Measurements from ENCODE around the gene PTPRT. TPM values are rescaled to one million over a fixed set of nuclear protein-coding genes. Genes with fewer than 3 reads are reported as not detected.

PTPRT gene
- total and polyA plus RNA-seq, 7 donors: under 0.01 to 0.09 (median 0.03) TPM; not detected in 1

DNA sequence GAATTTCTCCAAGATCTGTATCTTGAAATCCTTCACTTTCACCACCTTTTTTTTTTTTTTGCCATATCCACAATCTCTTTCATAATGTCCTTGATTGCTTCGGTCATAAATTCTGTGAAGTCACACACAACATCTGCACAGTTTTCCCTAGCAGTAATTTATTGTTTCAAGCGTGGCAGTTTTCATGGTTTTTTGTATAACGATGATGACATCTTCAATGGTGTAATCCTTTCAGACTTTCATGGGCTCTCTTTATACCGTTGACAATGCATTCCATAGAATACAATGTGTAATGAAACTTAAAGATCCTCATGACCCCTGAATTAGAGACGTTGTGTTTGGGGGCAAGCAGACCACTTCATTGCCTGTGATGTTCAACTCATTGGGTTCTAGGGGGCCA, 693.1 kb downstream of the PTPRT start:
- Histone ChIP-seq H3K9me3 (no peaks in the 10 kb centered on the region), H3K4me3 (no peak overlapping the region), H3K27ac (no peak overlapping the region), H3K27me3 (ENCODE audit: insufficient read depth in 3 of 3, low read length in 2 of 3) (no peaks in the 10 kb centered on the region), H3K4me1 (no peaks in the 10 kb centered on the region), H3K36me3 (ENCODE audit: insufficient read depth in 1 of 2, low read depth in 1 of 2) (no peaks in the 10 kb centered on the region)
- 19 to 33% (median 25%) methylated on average over 5 of the region's 5 CpGs for WGBS, 3 donors
- ATAC-seq: no peak
- TF ChIP-seq, protein P1, sequence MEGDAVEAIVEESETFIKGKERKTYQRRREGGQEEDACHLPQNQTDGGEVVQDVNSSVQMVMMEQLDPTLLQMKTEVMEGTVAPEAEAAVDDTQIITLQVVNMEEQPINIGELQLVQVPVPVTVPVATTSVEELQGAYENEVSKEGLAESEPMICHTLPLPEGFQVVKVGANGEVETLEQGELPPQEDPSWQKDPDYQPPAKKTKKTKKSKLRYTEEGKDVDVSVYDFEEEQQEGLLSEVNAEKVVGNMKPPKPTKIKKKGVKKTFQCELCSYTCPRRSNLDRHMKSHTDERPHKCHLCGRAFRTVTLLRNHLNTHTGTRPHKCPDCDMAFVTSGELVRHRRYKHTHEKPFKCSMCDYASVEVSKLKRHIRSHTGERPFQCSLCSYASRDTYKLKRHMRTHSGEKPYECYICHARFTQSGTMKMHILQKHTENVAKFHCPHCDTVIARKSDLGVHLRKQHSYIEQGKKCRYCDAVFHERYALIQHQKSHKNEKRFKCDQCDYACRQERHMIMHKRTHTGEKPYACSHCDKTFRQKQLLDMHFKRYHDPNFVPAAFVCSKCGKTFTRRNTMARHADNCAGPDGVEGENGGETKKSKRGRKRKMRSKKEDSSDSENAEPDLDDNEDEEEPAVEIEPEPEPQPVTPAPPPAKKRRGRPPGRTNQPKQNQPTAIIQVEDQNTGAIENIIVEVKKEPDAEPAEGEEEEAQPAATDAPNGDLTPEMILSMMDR (IDR thresholded peaks at IDR 0.05): no peak
- intact Hi-C loops (cut with DNase I): no loop called here
- DNase-seq: no peak

DNA sequence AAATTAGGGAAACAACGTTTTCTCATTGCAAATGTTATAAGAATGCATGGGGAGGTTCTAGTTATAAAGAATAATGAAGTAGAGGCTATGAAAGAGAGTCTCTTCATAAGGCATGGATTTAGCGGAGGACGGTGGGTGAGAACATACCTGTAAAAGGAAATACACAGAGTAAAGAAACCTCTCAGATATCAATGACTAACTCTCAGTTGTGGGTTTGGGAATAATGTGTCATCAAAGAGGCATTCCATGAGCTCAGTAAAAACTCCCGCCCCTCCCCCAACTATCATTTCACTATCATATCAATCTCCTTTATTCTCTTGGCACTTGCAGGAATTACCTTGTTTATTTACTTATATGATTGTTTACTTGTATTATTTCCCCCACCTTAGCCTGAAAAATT, 695.4 kb downstream of the PTPRT start:
- intact Hi-C loops (cut with DNase I): no loop called here
- 87 to 89% (median 88%) methylated on average over 4 of the region's 4 CpGs for WGBS, 3 donors
- Histone ChIP-seq H3K9me3 (no peaks in the 10 kb centered on the region), H3K27me3 (ENCODE audit: insufficient read depth in 3 of 3, low read length in 2 of 3) (no peaks in the 10 kb centered on the region), H3K4me3 (no peak overlapping the region), H3K27ac (no peak overlapping the region), H3K4me1 (no peaks in the 10 kb centered on the region), H3K36me3 (ENCODE audit: insufficient read depth in 1 of 2, low read depth in 1 of 2) (no peaks in the 10 kb centered on the region)
- no peak for DNase-seq
- ATAC-seq: no peak
- TF ChIP-seq, protein P1 (IDR thresholded peaks at IDR 0.05): no peak

DNA sequence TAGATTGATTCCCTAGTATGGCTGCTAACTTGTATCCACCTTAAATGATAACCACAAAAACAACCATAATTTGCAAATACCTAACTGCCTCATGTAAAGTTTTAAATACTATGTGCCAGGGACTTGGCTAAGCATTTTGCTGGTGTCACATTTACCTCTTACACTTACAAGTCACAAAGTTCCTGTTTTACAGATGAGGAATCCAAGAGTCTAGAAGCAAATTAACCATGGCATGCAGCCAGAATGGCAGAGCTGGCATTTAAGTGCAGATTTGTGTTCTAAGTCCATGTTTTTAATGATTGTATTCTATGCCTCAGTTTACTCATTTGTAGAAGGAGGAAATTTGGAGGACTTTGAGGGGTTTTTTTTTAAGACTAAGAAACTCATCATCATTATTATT, 696.7 kb downstream of the PTPRT start:
- intact Hi-C loops (cut with DNase I): no loop called here
- Histone ChIP-seq H3K27me3 (ENCODE audit: insufficient read depth in 3 of 3, low read length in 2 of 3) (no peaks in the 10 kb centered on the region), H3K9me3 (no peaks in the 10 kb centered on the region), H3K36me3 (ENCODE audit: insufficient read depth in 1 of 2, low read depth in 1 of 2) (no peaks in the 10 kb centered on the region), H3K4me3 (no peak overlapping the region), H3K4me1 (no peaks in the 10 kb centered on the region), H3K27ac (no peak overlapping the region)
- TF ChIP-seq, protein P1 (IDR thresholded peaks at IDR 0.05): no peak
- DNase-seq (no peak), ATAC-seq (no peak)

DNA sequence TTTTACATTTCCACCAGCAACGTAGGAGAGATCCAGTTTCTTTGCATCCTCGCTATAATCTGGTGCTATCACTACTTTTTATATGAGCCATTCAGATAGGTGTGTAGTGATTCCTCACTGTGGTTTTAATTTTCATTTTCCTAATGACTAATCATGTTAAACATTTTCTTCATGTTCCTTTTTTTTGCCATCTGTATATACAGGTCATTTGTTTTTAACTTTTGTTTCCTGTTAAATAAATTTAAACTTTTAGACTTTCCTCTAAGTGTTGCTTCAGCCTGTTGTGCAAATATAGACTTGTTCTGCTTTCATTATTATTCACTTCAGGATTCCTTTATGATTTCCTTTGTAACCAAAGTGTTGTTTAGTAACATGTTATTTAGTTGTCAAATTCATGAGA, 697.4 kb downstream of the PTPRT start:
- intact Hi-C loops (cut with DNase I): no loop called here
- Histone ChIP-seq H3K4me1 (no peaks in the 10 kb centered on the region), H3K27ac (no peak overlapping the region), H3K4me3 (no peak overlapping the region), H3K36me3 (ENCODE audit: insufficient read depth in 1 of 2, low read depth in 1 of 2) (no peaks in the 10 kb centered on the region), H3K27me3 (ENCODE audit: insufficient read depth in 3 of 3, low read length in 2 of 3) (no peaks in the 10 kb centered on the region), H3K9me3 (no peaks in the 10 kb centered on the region)
- WGBS, 3 donors: 58 to 62% (median 59%) methylated on average over 2 of the region's 2 CpGs
- DNase-seq: no peak
- no peak for ATAC-seq
- TF ChIP-seq, protein P1 (IDR thresholded peaks at IDR 0.05): no peak

DNA sequence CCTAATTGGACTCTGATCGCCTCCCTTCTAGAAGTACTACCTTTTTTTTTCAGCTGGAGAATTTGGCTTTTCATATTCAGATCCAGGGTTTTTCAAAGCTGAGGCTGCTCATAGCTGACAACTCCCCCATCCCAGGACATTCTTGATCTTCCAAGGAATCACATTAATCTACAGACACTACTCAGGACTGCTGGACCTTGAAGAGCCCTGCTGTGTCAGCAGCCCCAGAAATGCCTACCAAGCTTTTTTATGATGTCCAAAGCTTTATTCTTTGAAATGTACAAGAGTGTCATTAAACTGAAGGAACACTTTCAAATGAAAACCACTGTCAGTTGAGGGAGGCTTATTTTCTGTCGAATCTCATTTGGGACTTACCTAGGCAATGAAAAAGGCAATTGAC, 704.1 kb downstream of the PTPRT start:
- DNase-seq: no peak
- Histone ChIP-seq H3K4me3 (no peak overlapping the region), H3K27ac (no peak overlapping the region), H3K9me3 (no peaks in the 10 kb centered on the region), H3K27me3 (ENCODE audit: insufficient read depth in 3 of 3, low read length in 2 of 3) (no peaks in the 10 kb centered on the region), H3K4me1 (no peaks in the 10 kb centered on the region), H3K36me3 (ENCODE audit: insufficient read depth in 1 of 2, low read depth in 1 of 2) (no peaks in the 10 kb centered on the region)
- TF ChIP-seq, protein P1 (IDR thresholded peaks at IDR 0.05): no peak
- intact Hi-C loops (cut with DNase I): no loop called here
- no peak for ATAC-seq
- 52 to 61% (median 59%) methylated on average over 2 of the region's 2 CpGs for WGBS, 3 donors
